Limb (tissue), 2 donors: ENCODE measurements around the gene GGT7.
"Not testable (repeated sequence)": the region's sequence is repeated elsewhere in the genome, so short reads cannot be mapped to it uniquely, and the experiment has no call there.

Source experiments
- DNase-seq, 2 donors: peaks; one replicate each; pipeline ENCODE4 v3.0.0-alpha.2; 2016; ENCODE audit errors: extremely low spot score in 2 of 2

GGT7 gene

DNA sequence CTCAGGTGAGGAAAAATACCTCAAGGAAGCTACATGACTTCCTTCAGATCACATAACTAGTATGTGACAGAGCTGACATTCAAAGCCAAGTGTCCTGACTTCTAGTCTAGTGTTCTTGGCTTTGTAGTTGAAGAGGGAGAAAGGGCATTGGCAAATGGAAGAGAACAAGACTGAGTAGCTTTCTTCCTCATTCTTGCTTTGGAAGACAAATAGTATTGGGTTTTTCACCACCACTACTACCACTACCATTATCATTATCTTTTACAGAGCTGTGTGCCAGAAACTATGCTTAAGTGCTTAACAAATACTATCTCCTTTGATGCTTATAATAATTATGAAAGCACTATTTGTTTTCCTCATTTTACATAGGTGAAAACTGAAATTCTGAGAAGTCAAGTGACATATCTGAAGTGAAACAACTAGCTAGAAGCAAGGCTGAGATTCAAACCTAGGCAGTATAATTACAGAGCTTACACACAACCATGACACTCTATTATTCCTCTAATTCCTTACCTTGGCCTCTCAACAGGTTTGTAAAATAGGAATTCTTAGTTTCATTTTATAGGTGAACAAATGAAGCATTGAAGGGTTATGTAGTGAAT lies 10.5 kb upstream of the GGT7 start:
- DNase-seq = no peak

DNA sequence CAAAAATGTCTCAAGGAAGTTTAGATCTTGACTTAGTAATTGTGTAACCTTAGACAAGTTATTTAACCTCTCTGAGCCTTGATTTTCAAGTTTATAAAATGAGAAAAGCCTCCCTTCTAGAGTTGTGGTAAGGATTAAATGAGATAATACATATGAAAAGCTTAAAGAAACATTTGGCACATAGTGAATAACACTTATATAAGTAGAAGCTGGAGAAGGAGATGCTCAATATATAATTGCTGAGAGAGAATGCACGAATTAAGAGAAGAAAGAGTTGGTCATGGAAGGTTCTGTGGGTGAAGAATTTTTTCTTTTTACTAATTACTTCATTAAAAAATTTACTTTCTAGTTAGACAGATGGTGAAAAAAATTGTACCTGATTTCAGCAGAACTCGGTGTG lies 9.0 kb upstream of the GGT7 start:
- no peak for DNase-seq

DNA sequence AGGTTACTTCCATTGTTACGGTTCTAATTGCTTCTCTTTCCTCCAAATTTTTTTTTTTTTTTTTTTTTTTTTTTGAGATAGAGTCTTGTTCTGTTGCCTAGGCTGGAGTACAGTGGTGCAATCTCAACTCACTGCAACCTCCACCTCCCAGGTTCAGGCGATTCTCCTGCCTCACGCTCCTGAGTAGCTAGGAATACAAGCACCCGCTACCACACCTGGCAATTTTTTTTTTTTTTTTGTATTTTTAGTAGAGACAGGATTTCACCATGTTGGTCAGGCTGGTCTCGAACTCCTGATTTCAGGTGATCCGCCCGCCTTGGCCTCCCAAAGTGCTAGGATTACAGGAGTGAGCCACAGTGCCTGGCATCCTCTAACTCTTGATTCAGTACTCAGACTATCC lies 8.3 kb upstream of the GGT7 start:
- DNase-seq = not testable (repeated sequence)

DNA sequence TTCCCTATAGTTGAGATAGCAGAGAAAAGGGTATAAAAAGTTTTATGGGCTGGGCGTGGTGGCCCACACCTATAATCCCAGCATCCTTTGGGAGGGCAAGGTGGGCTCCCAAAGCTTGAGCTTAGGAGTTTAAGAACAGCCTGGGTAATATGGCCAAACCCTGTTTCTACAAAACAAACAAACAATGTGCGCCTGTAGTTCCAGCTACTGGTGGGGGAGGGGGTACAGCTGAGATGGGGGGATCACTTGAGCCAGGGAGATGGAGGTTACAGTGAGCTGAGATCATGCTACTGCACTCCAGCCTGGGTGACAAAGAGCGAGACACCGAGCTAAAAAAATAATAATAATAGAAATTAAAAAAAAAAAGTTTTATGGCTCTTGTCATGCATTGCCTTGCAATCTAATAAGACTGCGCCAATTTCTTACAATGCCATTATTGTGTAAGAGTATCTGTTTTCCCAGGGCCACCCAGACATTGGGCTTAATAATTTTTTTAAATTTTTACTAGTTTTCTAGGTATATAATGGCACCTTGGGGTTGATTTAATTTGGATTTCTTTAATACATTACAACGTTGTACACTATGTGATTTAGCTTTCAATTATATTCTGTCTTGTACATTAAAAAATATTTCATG lies 7.7 kb upstream of the GGT7 start:
- no peak for DNase-seq

DNA sequence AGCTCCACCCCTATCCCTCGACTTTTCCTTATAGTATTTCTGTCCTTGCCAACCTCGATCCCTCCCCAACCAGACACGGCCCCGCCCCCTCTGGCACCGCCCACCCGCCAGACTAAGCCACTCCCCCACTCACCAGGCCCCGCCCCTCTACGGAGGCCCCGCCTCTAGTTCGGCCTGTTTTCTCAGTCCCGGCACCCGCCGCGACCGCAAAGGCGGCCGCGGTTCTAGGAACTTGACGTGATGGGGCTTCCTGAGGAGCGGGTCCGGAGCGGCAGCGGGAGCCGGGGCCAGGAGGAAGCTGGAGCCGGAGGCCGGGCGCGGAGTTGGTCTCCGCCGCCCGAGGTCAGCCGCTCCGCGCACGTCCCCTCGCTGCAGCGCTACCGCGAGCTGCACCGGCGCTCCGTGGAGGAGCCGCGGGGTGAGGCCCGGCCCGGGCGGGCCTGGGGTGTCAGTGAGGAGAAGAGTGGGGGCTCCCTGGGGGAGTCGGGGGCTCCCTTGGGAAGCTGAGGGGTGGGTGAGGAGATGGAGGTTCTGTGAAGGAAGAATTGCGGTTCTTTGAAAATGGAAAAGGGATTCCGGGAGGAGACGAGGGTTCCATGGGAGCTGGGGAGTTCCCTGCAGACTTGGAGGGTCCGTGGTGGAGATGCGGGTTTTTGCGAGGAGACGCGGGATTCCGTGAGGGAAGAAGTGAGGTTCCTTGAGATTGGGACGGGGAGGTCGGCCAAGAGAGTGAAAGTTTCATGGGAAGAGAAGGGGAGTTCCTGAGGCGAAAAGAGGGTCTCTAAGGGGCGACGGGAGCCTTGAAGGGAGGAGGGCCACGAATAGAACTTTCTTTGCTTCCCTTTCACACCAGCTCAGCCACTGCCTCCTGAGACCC lies 4.0 kb upstream of the GGT7 start, which contains the start of gene ACSS2:
ACSS2 (plus strand) TSS at position 207 of the 877 bp plus-strand sequence; CDS start at position 241, 34 bp downstream.
- no peak for DNase-seq

DNA sequence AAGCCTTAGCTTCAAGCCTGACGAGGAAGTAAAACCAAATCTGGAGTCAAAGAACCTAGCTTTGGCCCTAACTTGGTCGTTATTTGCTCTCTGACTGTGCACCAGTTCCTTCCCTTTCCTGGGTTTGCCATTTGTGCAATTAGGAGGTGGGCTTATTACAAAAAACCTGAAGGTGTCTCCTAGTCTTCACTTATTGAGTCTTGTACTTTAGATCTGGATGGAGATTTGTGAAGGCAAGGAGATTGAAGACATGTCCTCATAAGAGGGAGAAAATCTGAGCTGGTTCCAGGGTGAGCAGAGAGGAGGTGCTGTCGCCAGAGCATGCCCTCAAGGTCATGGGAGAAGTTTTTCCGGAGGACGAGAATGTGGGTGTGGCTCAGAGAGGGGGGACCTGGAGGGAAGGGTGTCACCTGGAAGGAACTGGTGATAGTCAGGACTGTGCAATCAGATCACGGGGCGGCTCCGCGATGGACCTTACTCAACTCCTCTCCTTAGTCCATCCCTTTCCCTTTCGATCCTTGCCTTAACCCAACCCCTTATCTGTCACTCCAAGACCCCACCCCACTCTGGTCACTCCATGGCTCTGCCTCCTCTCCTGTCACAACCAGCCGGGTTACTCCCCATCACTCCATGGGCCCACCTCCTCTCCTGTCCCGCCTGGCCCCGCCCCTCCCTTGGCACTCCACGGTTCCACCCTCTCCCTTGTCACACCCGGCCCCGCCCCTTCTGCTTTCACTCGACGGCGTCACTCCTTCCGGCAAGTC lies 3.2 kb upstream of the GGT7 start:
- peak; percentile 94 to 98 for DNase-seq

DNA sequence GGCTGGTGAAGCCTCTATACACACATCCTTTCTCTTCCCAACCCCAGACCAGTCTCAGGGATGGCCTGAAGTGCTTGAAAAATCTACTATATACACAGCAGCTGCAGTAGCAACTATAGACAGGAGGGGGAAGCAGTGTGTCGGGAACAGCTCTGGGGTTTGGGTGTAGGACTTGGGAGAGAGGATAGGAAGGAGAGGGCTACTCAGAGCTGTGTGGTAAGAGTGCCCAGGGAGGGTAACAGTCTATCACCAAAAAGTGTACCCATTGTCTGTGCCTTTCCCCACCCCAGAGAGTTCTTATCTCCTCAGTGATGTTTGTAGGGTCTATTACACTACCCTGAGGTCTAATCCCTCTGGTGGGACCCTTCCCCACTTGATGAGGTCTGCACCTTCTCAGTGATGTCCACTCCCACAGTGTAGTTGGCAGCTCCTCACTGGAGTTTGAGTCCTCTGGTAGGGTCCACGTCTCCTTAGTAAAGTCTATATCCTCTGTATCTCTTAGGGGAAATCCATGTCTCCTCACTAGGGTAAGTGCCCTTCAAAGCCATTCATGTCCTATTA lies 1.5 kb upstream of the GGT7 start:
- DNase-seq = peak; percentile 81

DNA sequence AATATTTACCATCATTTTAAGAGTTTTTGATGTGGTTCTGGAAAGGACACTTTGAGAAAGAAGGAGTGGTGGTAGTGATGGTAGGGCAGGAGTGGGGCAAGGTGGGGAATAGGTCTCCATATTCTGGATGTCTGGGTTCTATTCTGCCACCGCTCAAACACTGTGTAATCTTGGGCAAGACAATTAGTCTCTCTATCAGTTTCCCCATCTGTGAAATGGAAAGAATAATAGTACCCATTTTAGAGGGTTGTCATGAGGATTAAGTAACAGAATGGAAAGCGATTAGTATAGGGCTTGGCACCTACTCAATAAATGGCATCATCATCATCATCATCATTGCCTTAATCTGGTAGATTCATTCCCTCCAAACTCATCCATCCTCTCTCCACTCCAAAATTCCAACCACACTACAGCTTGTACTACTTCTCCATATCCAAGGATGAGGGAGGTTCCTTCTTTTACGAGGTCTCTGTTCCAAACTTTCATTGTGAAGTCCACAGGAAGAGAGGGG lies 982 bp upstream of the GGT7 start:
- DNase-seq = no peak

DNA sequence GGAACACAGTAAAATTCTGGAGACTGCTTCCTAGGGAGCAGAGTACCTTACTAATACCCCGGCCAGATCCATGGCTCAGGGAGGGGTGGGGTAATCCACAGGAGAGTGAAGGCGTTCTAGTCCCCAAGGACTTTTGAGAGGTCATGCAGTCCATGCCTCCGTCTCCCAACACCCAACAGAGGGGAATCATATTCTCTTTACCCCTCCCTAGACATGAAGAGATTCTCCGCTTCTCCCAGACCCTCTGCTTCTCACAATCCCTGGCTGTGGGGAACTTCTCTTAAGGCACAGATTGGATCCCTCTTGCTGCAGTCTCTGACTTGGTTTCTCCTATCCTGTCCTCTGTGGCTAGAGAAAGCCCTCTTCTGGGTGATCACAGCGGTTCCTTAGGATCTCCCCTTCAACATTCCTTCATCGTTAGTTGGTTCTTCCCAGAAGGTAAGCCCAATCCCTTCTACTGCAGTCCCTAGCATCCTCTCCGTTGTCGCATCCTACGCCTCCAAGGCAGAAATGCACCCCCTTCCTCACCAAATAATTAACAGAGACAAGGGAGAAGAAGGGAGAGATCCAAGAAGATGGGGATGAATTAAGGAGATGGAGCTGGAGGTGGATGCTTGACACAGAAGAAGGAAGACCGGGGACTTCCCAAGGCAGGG lies 562 bp downstream of the GGT7 start:
- no peak for DNase-seq

DNA sequence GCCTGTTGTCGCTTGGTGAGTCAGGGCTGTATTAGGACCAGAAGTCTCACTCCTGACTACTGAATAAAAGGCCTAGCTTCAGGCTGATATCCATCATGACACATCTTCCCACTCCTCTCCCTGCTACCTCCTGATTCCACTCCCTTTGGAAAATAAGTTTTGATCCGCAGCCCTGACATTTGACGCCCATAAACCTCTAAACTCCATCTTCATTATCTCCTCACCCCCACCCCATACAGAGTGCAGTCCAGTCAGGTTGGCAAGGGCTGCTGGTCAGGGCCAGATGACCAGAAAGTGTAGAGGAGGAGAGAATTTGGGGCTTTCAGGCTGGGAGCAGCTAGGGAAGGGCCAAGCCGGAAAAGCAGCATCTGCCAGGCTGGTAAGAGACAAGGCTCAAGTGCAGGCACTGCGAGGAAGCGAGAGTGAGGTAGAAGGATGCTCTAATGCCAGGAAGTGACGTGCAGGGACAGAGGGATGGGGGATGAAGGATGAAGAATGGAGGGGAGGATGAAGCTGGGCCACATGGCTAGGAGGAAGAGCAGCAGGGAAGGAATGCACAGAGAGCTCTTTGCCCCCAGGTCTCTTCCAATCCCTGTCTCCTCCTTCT lies 1.2 kb downstream of the GGT7 start:
- DNase-seq = no peak

DNA sequence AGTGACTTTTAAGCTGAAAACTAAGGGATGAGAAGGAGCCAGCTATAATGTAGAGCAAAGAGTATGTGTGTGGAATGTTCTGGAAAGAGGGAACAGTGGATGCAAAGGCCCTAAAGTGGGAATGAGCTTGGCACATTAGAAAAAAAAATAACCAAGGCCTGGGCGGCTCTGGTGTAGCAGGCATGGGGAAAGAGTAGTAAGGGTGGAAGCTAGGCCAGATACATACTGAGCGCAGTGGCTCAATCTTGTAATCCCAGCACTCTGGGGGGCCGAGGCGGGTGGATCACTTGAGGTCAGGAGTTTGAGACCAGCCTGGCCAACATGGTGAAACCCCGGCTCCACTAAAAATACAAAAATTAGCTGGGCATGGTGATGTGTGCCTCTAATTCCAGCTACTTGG lies 8.4 kb downstream of the GGT7 start:
- no peak for DNase-seq

DNA sequence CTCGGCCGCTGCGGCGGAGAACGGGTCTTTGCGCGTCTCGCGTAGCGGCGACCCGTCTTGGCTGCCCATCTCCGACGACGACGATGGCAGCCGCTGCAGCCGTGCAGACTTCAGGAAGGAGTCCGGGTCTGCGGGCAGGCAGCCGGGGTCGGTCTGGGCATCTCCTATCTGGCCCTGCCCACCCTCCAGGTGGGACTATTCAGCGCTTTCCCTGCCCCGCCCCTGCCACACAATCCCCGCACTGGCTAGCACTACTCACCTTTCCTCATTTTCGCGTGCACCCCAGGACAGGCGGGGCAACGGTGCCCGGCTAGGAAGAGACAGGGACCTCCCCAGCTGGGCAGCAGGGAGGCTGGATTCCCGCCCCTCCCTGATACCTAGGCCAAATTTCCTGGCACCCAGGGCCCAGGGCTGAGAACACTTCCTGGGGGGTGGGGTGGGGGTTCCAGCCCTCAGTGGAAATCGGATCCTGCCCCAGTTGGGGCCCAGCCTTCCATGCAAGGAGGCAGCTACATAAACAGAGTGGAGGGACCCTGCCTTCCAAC lies 9.2 kb downstream of the GGT7 start:
- DNase-seq = no peak

DNA sequence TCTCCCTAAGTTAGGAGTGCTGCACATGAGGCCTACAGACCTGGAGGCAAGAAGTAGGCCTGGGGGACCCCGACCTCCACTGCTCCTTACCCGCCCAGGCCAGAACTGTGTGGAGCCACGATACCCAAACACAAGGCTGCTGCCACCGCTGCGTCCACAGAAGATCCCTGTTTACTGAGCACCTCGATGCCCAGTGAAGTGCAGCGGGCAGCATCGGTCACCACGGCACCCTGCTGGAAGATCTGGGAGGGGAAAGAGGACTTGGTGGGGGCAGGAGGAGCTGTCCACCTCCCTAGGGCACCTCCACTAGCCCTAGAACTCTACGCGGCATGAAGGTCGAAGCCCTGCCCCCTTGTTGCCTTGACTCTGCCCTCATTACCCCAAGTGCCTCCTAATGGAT lies 9.9 kb downstream of the GGT7 start:
- DNase-seq = no peak

DNA sequence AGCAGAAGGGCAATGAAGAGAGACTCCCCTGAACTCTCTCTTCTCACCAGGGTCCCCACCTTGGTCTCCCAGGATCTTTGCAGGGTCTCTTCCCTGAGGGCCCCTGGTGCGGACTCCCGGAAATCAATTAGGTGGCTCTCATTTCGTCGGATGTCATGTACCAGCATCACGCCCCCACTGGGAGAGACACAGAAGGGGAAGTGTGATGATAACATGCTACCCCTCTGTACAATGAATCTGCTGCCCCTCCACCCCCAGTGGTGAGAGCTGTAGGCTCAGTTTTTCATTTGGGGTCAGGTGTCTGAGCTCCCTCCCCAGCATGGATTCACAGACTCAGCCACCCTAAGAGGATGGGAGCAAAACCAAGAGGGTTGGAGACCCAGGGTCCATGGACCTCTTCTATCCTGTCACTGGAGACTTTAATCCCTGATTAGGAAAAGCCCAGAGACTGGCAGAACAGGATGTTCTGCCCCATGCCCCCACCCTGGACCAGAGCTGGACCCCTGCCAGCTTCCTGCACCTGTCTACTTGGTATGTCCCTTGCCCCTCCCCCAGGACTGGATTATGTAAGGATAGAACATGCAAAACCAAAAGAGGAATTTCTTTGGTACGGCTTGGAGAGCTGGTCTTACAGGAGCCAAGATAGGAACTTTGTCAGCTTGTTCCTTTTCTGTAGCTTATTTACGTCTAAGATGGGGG lies 11.1 kb downstream of the GGT7 start:
- no peak for DNase-seq

DNA sequence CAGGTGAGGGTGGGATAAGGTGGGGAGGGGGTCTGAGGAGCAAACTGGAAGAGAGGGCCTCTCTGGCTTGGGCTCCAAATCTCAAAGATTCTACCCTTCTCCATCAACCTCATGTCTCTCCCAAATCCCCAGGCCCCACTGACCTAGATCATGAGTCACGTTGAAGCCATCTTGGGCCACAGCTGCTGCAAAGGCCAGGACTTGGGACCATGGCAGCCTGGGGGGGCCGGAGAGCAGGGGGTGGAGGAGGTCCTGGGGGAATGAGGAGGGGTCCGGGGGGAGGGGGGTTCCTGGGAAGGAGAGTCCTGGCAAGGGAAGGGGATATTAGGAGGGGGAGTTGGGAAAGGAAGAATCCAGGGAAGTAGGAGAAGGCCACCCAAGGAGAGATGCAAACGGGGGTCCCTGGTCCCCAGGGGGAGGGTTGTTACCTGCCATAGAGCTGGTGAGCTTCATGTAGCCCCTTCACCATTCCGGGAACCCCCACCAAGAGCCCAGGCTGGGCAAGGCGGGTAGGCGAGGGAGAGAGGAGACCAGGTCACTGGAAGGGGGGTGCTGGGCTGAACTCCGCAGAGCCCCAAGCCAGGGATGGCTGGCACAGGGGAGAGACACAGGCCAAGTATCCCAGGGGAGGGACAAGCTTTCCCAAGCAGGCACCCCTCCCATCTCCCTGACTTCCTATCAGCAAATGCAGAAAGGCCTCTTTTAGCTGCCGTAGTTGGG lies 12.7 kb downstream of the GGT7 start:
- DNase-seq = no peak

DNA sequence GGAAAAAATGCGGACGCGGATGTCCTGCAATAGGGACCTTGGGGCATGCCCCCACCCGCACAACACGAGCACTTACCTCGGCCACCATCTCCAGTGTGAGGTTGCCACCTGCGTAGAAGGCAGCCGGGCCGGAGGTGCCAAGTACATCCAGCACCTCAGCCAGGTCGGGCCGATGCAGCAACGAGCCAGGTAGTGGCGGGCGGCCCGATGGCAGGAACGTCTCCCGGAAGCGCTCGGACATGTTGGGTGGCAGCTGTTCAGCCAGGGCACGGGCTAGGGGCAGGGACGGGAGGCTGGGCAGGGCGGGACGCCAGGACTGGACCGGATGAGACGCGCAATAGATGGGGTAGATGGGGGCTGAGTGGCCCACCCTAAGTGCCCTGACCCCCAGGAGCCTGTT lies 13.3 kb downstream of the GGT7 start:
- no peak for DNase-seq

DNA sequence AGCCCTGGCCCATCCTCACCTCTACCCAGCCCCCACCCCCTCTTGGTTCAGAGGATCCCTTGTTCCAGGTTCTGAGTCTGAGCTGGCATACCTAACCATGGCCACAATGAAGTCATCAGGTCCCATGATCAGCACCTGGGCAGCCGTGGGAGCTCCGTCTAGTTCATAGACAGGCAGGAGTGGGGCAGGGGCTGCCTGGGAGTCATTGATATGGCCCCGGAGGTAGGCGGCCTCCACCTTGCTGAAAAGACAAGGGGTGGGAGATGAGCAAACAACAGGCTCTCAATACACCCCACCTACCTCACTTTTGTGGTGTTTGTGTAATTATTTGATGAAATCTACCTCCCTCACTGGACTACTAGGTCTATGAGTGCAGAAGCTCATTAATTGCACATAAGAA lies 20.4 kb downstream of the GGT7 start:
- no peak for DNase-seq

DNA sequence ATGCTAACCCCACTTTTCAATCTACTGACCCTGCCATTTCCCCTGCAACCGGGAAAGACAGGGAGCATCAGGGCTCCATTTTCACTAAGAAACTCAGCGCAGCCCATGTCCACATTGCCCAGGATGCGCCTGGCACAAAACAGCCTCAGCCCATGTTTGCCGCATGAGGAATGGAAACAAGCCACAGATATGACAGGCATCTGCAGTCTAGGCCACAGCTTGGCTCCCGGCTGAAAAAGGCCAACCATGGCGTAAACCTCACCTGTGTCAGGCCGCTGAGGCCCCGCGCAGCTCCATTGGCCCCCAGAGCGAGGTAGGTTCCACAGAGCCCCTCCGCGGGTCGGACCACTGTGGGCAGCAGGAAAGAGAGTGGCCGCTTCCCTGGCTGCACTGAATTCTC lies 21.7 kb downstream of the GGT7 start:
- no peak for DNase-seq

DNA sequence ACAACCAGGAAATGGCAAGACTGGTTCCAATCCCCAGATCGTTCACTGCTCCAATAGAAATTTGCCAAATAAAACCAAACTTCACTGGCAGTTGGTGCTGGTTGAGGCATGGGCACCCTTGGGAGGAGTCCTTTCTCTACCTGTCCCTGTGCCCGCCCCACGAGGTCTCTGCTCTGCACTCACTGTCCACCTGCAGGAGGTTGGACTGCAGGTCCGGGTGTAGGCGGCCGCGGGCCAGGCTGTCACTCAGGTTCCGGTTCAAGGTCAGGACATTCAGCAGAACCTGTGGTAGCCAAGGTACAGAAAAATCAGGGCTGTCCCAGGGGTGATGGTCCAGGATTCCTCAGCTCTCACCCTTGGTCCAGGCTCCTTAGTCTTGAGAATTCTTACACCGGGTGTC lies 22.9 kb downstream of the GGT7 start:
- DNase-seq = no peak
